HFF-Myc (cell line): ENCODE data around the gene NAV2.
A peak's percentile ranks its signal among the peaks of the same experiment; 100 is the strongest.

ENCODE experiments used
- DNase-seq: peaks from one replicate; pipeline ENCODE4 v3.0.0-alpha.2; 2011; ENCODE audit warnings: low read depth; ENCODE audit errors: extremely low read depth
- H3K4me3 ChIP-seq: replicated peaks from 2 replicates; pipeline ENCODE4 v1.5.1; 2011; ENCODE audit warnings: low read depth, mild to moderate bottlenecking, control low read depth, low read length
- TF ChIP-seq, protein P1 (sequence below): IDR thresholded peaks from 2 replicates; pipeline ENCODE4 v1.5.1; 2012; ENCODE audit warnings: mild to moderate bottlenecking, low read depth, low read length, control low read depth; ENCODE audit errors: missing control alignments

The NAV2 gene

DNA sequence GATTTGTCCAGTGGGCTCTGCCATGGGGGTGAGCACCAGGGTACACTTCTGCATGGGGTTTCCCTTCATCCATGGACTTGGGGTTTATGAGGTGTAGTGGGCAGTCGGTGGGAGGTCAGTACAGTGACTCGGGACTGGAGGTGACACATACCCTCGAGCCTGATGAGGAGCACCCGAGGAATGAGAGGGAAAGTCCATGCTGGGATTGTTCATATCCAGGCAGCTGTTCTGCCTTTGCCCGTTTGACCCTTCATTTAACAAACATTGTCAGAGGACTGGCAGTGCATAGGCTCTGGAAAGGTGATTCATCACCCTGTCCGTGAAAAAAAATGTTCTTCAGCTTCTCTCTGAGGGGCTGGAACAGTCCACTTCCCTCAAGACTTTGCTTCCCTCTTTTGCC lies 2.7 kb downstream of the NAV2 start:
- H3K4me3 ChIP-seq = peak overlapping the region; percentile 84

DNA sequence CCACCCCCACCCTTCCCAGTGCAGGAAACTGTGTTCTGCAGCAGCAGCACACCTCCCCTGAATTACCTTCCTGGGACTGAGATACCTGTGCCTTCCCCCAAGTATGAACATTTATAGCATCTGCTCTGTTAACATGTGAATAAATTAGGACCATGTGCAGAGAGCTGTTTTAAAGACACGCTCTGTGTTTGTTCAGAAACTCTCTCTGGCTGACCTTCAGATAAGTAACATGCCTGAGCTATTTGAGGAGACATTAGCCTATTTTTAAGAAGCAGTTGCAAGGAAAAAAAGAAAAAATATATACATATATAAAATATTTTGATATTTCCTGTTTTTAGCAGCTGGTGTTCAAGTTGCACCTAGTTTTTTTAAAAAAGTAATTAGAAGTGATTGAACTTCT lies 5.4 kb downstream of the NAV2 start:
- DNase-seq = no peak
- TF ChIP-seq, protein P1, sequence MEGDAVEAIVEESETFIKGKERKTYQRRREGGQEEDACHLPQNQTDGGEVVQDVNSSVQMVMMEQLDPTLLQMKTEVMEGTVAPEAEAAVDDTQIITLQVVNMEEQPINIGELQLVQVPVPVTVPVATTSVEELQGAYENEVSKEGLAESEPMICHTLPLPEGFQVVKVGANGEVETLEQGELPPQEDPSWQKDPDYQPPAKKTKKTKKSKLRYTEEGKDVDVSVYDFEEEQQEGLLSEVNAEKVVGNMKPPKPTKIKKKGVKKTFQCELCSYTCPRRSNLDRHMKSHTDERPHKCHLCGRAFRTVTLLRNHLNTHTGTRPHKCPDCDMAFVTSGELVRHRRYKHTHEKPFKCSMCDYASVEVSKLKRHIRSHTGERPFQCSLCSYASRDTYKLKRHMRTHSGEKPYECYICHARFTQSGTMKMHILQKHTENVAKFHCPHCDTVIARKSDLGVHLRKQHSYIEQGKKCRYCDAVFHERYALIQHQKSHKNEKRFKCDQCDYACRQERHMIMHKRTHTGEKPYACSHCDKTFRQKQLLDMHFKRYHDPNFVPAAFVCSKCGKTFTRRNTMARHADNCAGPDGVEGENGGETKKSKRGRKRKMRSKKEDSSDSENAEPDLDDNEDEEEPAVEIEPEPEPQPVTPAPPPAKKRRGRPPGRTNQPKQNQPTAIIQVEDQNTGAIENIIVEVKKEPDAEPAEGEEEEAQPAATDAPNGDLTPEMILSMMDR = no peak
- H3K4me3 ChIP-seq = no peak overlapping the region

More for the DNA sequence above, 2.7 kb downstream of the NAV2 start:
- no peak for DNase-seq
- TF ChIP-seq, protein P1 = no peak

DNA sequence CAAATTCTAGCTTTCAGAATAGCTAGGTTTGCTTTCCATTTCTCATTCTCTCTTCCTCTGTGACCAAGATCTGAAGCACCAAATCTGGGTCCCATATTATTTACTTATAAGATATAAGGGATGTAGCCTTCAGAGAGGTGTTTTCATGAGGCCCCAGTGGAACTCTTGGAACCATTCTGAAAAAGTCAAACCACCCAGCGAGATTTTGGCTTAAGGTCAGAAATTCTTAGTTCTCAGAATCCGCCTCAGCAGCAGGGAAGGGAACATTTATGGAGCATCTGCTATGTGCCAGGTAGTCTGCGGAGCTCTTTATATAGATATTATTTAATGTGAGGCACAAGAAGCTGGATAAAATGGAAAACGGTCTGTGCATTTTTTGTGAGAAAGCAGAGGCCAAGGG lies 6.3 kb downstream of the NAV2 start:
- no peak for DNase-seq
- TF ChIP-seq, protein P1 = no peak
- no peak overlapping the region for H3K4me3 ChIP-seq

DNA sequence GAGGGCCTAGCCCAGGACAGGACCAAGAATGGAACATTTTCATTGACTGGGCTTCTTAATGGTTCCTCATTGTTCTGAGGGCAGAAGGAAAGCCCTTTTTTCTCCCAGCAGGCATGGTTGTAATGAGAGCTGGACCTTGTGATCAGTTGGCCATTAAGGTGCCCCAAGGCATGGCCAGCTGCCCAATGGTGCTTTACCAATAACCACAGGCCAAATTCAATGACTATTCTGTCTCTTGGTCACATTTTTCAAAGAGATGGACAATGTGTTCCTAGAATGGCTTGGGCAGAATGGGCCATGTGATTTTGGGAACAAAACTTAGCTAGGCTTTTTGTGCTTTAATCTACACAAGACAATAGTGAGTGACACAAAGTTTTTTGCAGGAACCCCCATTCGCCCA lies 7.3 kb downstream of the NAV2 start:
- H3K4me3 ChIP-seq = no peak overlapping the region
- TF ChIP-seq, protein P1 = no peak
- DNase-seq = no peak

DNA sequence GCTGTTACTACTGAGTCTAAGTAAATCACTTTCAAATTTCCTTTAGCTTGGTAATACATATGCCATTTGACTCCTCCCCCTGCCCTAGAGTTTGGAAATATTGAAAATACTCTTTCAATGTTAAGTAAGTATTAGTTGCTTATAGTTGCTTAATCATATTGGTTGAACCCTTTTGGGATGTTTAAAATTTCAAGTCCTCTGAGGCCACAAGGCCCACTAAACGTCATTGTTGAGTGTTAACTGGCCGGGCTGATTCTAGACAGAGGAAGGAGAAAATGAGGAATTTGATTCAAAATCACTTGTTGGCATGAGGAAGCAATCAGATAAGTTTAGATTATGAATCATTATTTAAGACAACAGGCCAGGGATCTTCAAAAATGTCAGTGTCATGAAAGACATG lies 8.5 kb downstream of the NAV2 start:
- H3K4me3 ChIP-seq = no peak overlapping the region
- no peak for DNase-seq
- TF ChIP-seq, protein P1 = no peak

DNA sequence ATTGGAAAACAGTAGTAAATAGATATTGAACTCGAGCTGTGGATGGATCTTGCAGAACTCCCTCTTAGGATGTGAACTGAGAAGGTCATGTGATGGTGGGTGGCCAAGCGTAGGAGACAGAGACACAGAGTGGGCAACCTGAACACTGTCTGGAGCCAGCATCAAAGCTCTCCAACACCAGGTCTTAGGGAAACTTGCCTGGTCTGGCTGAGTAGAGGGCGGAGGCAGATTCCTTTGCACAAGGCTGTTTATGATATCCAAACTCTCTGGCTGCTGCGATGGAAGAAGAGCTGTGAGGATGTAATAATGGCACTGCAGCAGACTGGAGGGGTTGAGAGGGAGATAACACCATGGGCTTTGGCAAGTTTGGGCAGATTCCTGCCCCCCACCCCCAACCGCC lies 10.1 kb downstream of the NAV2 start:
- DNase-seq = no peak
- TF ChIP-seq, protein P1 = no peak
- H3K4me3 ChIP-seq = no peak overlapping the region
